Pancreas (tissue), 10 donors: ENCODE measurements around the gene CCDC80. TPM values are rescaled to one million over a fixed set of nuclear protein-coding genes. Genes with fewer than 3 reads are reported as not detected.

Source experiments
- ATAC-seq, 4 donors: fragments of 200-7000 bp; cut with Tn5 transposase; one replicate each; pipeline versions ENCODE4 v1.8.0 to v1.9.1; 2020; ENCODE audit warnings: mild to moderate bottlenecking in 4 of 4, moderate library complexity in 4 of 4
- DNase-seq, 6 donors: peaks; one replicate each; pipeline ENCODE4 v3.0.0-alpha.2; 2020
- FAIRE-seq: peaks from 2 replicates; lab custom pipeline; 2012; peaks lifted over from hg19 to GRCh38; lab: Jason Lieb, UNC
- H3K27ac ChIP-seq, 4 donors: fragments of 200-600 bp; sonication (generic); 1 replicate in 3 of 4; 2 replicates in 1 of 4; pipeline versions ENCODE4 v1.5.0 to v1.8.0; 2020
- H3K27me3 ChIP-seq, 4 donors: fragments of 200-600 bp; one replicate each; pipeline ENCODE4 v1.8.0; 2021
- H3K36me3 ChIP-seq, 3 donors: fragments of 200-600 bp; sonication (generic) in 1 of 3; one replicate each; pipeline versions ENCODE4 v1.5.0 to v1.8.0; 2020 to 2021
- H3K4me1 ChIP-seq, 3 donors: fragments of 200-600 bp; one replicate each; pipeline ENCODE4 v1.8.0; 2021
- H3K4me3 ChIP-seq, 4 donors: fragments of 200-600 bp; sonication (generic) in 2 of 4; one replicate each; pipeline versions ENCODE4 v1.5.0 to v1.8.0; 2020 to 2021
- H3K9me3 ChIP-seq, 4 donors: fragments of 200-600 bp; one replicate each; pipeline ENCODE4 v1.8.0; 2021
- CTCF ChIP-seq, 4 donors: fragments of 200-600 bp; sonication (generic) in 3 of 4; IDR thresholded peaks; one replicate each; pipeline versions ENCODE4 v1.5.0 to v1.8.0; 2021; ENCODE audit warnings: antibody characterized with exemption in 4 of 4
- WGBS, 2 donors: extraction: QIAGEN DNeasy Blood & Tissue Kit; methylation state at CpG; one replicate each; pipeline ENCODE4 v1.1.7; 2013; 5-methylcytosine and 5-hydroxymethylcytosine counted together
- intact Hi-C, 3 donors: fragments of 100-400 bp; cut with DNase I; formaldehyde crosslinking; loops; one replicate each; pipeline versions ENCODE4 v1.11.1 to v1.14.2; 2022
- polyA plus RNA-seq, 2 donors: library from polyadenylated mRNA; stranded (reverse); fragments of 200-250 nt; gene quantifications; one replicate each; pipeline ENCODE4 v1.2.3, GENCODE V29; 2013
- total RNA-seq, 6 donors: library from RNA; stranded (reverse); fragmentation: NEBNext Ultra II Directional in 4 of 6; extraction: Animal tissue kit (Norgen Biotek cat#: 25700) in 4 of 6; gene quantifications; one replicate each; pipeline versions ENCODE4 v1.2.1 to v1.2.4, GENCODE V29; 2021 to 2023
- donor health status: healthy with polysubstance abuse.
- donor health status: DM: no; HTN: no; CAD: no; lungs with moderate emphysema.
- donor health status: DM: no; HTN: no; CAD: no.
- donor health status: control.
- donor health status: control.
- donor health status: Bipolar disorder and iron deficiency.
- donor health status: DM: yes; HTN: yes; CAD: no.
- donor health status: DM: no; HTN: no; CAD: no.
- donor health status: DM: no; HTN: no; CAD: no.
- donor health status: DM: yes; HTN: yes; CAD: no.

CCDC80 gene
- total and polyA plus RNA-seq, 8 donors: 6.1 to 100 (median 11.8) TPM

- Histone ChIP-seq H3K27ac (no peak overlapping the region), H3K27me3 (no peaks in the 10 kb centered on the region), H3K36me3 (peaks cover 0 to 9% (median 7%) of the 10 kb centered on the region in 3 donors), H3K4me1 (no peaks in the 10 kb centered on the region), H3K4me3 (no peak overlapping the region), H3K9me3 (no peaks in the 10 kb centered on the region)
- intact Hi-C loops: loop anchor here in 1 of 3 donors (5.0 kb wide), 1 partner anchor 408 kb away; no protein-coding TSS in a partner anchor
- 90 to 91% methylated on average over 3 of the region's 3 CpGs for WGBS, 2 donors
- no peak for DNase-seq
- ATAC-seq: no peak
- TF ChIP-seq CTCF (IDR thresholded peaks at IDR 0.05): no peak
- FAIRE-seq: no peak
Measured at GRCh38 chr3:112579697-112580096, 61.2 kb downstream of the CCDC80 start.

- no peaks in the 10 kb centered on the region for H3K27me3 ChIP-seq
- no peak for FAIRE-seq
- intact Hi-C loops: no loop called here
- no peak for ATAC-seq
- no peak overlapping the region for H3K4me3 ChIP-seq
- no peaks in the 10 kb centered on the region for H3K9me3 ChIP-seq
- 86 to 91% methylated on average over 3 of the region's 3 CpGs for WGBS, 2 donors
- DNase-seq: no peak
- H3K36me3 ChIP-seq: peaks cover 0 to 7% (median 4%) of the 10 kb centered on the region in 3 donors
- no peak for TF ChIP-seq CTCF (IDR thresholded peaks at IDR 0.05)
- no peaks in the 10 kb centered on the region for H3K4me1 ChIP-seq
- H3K27ac ChIP-seq: no peak overlapping the region
Measured at GRCh38 chr3:112579232-112579631, 61.7 kb downstream of the CCDC80 start.

GRCh38 chr3:112572701-112573100 lies 68.2 kb downstream of the CCDC80 start:
- DNase-seq (no peak), ATAC-seq (no peak), FAIRE-seq (no peak)
- Histone ChIP-seq H3K36me3 (no peaks in the 10 kb centered on the region), H3K27ac (no peak overlapping the region), H3K4me1 (no peaks in the 10 kb centered on the region), H3K27me3 (no peaks in the 10 kb centered on the region), H3K4me3 (no peak overlapping the region), H3K9me3 (no peaks in the 10 kb centered on the region)
- WGBS, 2 donors: 97 to 98% methylated on average over 1 of the region's 1 CpG
- intact Hi-C loops: no loop called here
- no peak for TF ChIP-seq CTCF (IDR thresholded peaks at IDR 0.05)

- DNase-seq (no peak), FAIRE-seq (no peak), ATAC-seq (no peak)
- Histone ChIP-seq H3K4me1 (no peaks in the 10 kb centered on the region), H3K36me3 (no peaks in the 10 kb centered on the region), H3K27ac (no peak overlapping the region), H3K4me3 (no peak overlapping the region), H3K27me3 (no peaks in the 10 kb centered on the region), H3K9me3 (no peaks in the 10 kb centered on the region)
- WGBS, 2 donors: 38 to 45% methylated on average over 1 of the region's 1 CpG
- TF ChIP-seq CTCF (IDR thresholded peaks at IDR 0.05): no peak
- intact Hi-C loops: no loop called here
Measured at GRCh38 chr3:112569265-112569664, 71.7 kb downstream of the CCDC80 start.

GRCh38 chr3:112568642-112569041 lies 72.3 kb downstream of the CCDC80 start:
- H3K4me3 ChIP-seq: no peak overlapping the region
- no peak for TF ChIP-seq CTCF (IDR thresholded peaks at IDR 0.05)
- no peak for FAIRE-seq
- peaks cover 0 to under 1% (median 0%) of the 10 kb centered on the region in 3 donors for H3K4me1 ChIP-seq
- DNase-seq: no peak
- H3K9me3 ChIP-seq: no peaks in the 10 kb centered on the region
- no peaks in the 10 kb centered on the region for H3K36me3 ChIP-seq
- ATAC-seq: no peak
- 84 to 86% methylated on average over 2 of the region's 2 CpGs for WGBS, 2 donors
- H3K27ac ChIP-seq: no peak overlapping the region
- no peaks in the 10 kb centered on the region for H3K27me3 ChIP-seq
- intact Hi-C loops: no loop called here
